GM18520 (cell line): Measurements from ENCODE around the gene TOMM20.
"Not testable (repeated sequence)": the region's sequence is repeated elsewhere in the genome, so short reads cannot be mapped to it uniquely, and the experiment has no call there.

Experiments
- ATAC-seq: cut with Tn5 transposase; IDR thresholded peaks from one replicate; pipeline ENCODE4 v1.9.1; 2021; ENCODE audit not compliant: unreplicated experiment

Gene TOMM20

DNA sequence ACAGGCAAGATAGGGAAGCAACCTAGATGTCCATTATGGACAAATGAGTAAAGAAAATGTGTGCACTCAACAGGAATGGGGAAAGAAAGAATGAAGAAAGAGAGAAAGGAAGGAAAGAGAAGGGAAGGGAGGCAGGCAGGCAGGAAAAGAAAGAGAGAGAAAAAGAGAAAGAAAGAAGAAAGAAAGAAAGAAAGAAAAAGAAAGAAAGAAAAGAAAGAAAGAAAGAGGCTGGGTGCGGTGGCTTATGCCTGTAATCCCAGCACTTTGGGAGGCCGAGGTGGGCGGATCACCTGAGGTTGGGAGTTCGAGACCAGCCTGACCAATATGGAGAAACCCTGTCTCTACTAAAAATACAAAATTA, 48.4 kb downstream of the TOMM20 start:
- not testable (repeated sequence) for ATAC-seq

DNA sequence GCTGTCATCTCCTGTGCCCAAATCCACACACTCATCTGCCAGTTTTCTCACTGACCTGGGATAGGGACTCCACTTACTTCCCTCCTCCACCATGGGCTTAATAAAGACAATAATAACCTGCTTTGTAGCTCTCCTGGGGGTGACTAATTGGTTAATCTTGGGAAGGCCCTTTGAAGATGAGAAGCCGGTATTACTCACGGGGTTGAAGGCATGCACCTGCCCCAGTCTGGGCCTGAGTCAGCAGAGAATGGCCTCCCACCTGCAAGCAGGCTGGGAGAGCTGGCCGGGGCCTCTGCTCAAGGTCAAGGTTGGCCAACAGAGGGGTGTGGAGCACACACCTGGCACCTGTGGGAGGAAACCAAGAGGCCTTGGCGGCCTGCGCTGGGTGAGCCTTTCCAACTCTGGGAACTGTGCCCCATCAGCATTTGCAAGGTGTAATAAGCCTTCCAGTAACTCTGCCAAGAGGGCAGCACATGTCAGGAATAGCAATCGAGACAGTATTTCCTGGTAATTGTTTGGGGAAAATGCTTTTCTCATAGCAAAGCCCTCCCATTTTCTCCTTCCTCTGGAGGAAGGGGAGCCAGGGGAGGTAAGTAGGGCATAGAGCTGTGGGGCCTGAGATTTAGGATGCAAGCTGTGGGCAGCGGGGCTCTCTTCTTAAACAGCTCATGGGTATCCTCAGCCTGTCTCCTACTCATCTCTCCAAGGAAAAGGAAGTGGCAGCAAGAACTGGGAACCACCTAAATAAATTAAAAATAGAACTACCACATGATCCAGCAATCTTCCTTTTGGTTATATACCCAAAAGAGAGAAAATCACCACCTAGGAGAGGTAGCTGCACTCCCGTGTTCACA, 49.0 kb downstream of the TOMM20 start:
- ATAC-seq, result no peak

DNA sequence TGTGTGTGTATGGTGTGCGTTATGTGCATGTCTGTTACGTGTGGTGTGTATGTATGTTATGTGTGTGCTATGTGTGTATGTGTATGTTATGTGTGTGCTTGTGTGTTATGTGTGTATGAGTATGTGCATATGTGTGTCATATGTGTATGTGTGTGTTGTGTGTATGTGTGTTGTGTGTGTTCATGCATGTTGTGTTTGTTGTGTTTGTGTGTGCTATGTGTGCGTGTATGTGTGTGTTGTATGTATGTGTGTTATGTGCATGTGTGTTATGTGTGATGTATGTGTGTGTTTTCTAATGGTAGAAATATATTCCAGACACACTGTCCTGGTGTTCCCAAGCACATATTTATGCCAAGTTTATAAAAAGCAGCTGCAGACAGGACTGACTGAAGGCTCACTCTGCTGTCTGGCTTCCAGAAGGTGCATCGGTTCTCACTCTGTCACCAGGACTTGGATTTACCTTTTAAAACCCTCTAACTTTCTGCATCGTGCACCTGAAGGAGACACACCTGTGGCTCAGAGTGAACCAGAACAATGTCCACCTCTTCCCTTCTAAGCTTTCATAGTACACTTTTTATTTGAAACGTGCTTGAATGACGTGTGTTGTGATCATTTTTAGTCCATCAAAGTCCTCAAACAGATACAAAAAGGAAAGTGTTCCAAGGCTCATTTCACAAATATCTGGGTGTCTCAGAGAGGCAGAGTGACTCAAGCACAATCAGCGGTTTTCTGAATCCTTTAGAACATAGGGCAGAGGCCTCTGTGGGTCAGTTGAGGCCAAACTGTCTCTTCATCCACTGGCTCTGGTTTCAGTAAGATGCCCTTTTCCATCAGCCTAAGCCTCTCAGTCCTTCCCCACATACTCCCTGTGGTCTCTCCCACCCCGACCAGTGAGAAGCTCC, 49.9 kb downstream of the TOMM20 start:
- no peak for ATAC-seq

DNA sequence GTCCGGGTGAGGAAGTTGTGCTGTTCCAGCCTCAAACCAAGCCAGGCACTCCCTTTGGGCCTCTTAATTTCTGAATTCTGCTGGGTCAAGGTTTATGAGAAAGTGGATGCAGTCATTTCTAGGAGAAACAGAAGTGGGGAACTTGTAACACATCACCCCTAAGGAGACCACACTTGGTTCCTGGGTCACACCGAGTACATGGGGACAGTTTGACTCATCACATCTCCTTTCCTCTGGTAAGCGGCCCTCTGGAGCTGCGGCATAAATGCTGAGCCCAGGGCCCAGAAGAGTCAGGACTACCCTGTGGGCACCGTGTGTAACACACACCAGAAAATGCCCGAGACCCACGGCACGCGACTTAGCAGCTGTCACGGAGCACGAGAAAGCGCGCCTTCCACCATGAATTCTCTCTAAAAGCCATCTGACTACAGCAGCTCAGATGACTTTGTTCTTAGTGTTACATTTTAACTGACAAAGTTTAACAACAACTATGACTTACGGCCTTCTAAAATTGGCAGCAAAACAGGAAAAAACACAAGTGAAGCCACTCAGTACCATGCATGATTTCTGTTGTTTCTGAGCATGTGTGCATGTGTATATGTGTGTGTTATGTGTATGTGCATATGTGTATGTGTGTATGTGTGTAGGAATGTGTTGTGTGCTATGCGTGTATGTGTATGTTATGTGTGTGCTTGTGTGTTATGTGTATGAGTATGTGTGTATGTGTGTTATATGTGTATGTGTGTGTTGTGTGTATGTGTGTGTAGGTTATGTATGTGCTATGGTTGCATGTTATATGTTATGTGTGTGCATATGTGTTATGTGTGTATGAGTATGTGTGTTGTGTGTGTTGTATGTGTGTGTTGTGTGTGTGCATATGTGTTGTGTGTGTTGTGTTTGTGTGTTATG, 50.8 kb downstream of the TOMM20 start:
- ATAC-seq, result peak; percentile 18

DNA sequence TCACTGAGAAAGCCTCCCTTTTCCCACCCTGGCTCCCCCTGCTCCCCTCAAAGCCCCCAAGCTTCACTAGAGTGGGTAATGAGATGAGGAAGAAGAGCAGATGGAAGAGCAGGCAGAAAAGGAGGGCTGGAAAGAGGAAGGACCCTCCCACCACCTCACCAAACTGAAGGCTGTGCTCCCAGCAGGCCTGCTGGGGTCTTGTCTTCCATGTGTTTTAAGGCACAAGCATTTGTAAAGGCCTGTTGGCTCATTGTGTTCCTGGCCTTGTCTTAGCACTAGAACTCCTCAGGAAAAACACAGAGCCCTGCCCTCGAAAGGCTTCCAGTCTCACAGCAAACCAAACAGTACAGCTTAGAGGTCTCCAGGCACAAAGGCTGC, 51.5 kb downstream of the TOMM20 start:
- ATAC-seq, result no peak

DNA sequence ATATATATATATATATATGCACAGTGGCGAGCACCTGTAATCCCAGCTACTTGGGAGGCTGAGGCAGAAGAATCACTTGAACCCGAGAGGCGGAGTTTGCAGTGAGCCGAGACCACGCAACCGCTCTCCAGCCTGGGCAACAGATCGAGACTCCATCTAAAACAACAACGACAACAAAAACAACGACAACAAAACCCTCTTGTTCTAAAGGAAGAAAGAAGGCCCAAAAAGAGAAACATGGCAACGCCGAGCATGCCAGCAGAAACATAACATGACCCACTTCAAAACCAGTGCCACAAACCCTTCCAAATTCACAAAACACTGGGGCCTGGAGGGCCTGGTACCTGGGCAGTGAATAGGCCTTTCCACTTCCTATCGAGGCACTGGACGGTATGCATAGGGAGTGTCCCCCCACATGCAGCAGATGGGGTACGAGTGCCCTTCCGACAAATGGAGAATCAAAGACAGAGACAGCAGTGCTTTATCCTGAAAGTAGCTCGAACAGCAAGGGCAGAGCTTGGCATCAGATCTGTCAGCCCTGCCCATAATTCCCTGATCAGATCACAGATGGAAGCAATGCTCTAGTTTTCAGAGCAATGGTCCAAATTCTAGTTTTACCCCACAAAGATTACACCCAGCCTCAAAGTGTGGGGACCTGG, 52.0 kb downstream of the TOMM20 start:
- no peak for ATAC-seq

DNA sequence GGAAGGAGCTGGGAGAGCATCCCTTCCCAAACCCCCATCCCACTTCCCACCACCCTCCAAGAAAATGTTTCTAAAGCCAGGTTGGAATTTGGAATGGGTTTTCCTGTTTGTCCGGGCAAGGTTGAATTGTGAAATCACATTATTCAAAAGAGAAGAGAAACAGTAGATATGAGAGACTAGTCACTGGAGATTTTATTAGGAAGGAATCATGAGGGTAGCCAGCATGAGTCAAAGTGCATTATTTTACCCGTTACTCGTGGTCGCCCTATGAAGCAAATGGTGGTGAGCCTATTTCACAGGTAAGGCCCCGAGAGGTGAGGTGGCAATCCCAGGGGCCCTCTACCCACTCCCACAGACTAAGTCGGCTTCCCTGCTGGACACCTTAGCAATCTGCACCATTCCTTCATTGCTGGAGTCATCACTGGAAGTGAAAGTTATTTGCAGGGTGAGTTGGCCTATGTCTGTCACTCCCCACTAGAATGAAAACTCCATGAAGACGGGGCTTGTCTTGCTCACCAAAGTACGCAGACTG, 52.8 kb downstream of the TOMM20 start:
- ATAC-seq, result no peak

DNA sequence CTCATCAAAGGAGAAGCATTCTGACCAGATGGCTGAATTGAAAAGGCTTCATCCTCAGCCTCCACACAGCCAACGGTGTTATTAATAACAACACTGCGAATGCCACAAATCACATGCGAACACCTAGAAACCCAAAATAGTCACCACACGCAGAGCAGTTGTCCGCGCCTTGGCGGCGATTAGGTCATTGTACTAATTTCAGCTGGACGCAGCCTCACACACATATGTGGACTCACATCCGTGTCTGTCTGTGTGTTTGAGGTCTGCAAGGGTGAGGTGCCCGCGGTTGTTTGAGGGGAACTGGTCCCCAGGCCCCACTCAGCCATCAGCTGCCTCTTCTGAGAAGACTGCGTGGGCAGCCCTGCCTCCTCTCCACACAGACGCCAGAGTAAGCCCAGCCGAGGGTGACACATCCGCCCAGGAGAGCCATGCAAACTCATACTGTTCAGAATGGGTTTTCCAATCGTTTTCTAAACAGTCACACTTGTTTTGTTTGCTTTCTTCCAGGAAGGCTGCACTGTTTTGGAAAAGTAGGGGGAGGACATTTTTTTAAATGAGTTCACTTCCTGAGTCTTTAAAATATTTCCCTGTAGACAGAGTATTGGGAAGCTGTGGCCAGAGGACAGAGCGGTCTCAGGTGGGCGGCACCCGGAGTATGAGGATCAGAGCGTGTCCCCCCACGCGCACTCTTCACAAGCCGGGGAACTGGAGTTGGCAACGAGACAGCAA, 53.4 kb downstream of the TOMM20 start:
- ATAC-seq, result peak; percentile 75

DNA sequence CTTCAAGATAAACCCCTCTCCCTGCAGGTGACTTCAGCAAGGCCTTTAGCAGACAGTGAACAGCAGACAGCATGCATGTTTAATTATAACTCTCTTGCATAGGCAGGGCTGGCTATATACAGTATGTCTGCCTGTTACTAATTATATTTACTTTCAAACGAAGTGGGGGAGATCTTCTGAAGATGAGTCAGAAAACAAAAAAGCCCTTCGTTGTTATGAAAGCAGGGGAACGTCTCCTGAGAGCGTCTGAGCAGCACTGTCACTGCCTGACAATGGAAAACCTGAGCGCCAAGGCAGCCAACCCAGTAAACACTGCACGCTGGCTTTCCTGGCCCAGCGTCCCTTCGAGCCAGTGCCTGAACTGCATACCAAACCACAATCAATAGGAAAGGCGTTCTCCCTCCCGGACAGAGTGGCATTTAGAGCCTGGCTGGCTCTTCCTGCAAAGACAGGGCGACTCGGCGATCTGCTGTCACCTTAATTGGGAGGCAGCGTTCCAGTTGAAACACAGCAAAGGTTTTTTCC, 54.1 kb downstream of the TOMM20 start:
- peak; percentile 21 for ATAC-seq

DNA sequence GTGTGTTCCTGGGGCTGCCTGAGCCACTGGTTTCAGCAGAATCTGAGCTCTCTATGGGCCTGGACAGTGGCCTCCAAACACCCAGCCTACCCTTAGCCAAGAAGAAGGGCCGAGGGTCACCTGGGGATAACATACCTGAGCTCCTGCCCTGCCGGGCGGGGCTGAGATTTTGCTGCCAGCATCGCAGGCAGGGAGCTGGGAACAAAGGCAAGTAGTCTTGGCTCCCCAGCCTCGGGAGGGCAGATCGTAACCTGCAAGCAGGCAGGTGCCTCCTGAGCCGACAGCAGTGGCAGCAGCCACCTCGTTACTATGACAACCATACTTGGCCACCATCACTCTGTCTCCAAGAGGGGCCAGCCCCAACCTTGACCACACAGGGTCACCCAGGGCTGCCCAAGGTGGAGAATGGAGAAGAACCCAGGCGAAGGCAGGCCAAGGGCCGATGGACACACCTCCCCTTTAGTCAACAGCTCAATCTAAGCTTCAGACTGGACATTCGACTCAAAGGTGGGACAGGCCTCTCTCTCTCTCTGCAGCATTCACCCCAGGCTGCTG, 54.6 kb downstream of the TOMM20 start:
- ATAC-seq, result no peak

DNA sequence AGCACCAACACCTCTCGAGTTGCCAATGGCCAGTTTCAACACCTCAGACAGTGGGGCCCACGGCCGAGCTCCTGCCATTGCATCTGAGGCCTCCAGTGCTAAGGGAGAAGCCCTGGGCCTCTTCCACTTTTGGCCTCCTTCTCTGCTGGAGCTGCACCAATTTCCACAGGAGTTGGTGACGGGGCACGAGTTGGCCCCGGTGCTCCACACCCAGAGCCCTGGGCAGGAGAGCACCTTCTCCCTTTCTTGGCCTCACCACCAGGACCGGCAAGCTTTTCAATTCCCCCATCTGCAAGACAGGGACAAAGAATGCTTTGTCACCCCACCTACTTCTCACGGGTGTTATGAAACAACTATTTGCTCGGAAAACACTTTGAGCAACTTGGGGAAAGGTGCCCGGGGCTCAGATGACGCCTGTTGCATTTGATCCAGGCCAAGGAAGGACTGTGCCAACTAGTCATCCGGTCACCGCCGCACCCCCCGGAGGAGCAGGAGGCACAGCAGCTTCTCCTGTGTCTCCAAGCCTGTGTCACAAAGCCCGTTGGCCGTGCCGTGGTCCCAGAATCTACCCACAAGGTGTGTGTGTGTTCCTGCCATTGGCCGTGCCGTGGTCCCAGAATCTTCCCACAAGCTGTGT, 55.2 kb downstream of the TOMM20 start:
- no peak for ATAC-seq

DNA sequence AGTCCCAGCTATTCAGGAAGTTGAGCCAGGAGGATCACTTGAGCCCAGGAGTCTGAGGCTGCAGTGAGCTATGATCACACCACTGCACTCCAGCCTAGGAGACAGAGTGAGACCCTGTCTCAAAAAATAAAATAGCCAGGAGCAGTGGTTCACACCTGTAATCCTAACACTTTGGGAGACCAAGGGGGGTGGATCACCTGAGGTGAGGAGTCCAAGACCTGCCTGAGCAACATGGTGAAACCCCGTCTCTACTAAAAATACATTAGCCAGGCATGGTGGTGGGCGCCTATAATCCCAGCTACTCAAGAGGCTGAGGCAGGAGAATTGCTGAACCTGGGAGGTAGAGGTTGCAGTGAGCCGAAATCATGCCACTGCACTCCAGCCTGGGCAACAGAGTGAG, 56.1 kb downstream of the TOMM20 start:
- ATAC-seq, result not testable (repeated sequence)

DNA sequence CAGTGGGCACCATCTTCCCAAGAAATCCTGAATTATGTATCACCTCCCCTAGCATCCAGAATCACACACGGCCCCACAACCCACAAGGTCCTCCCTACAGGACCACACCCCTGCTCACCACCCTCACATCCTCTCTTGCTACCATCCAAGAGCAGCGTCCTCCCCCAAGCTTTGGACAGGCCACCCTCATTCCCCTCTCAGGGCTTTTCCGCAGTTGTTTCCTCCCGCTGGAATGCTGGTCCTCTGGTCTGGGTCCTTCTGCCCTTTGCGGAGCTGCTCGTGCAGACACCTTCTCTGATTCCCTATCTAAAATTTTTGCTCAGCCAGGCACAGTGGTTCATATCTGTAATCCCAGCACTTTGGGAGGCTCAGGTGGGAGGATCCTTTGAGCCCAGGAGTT, 56.5 kb downstream of the TOMM20 start:
- ATAC-seq, result no peak

DNA sequence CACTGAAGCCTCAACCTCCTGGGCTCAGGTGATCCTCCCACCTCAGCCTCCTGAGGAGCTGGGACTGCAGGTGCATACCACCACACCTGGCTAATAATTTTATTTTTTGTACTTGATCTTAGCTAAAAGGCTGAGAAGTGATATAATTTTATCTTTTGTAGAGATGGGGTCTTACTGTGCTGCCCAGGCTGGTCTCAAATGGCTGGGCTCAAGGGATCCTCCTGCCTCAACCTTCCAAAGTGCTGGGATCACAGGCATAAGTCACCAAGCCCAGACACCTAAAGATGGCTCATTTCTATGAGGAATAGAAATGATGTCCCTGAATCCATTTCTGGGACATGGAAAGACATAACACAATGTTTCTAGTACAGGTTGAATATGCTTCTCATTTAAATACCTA, 57.8 kb downstream of the TOMM20 start:
- ATAC-seq, result no peak

DNA sequence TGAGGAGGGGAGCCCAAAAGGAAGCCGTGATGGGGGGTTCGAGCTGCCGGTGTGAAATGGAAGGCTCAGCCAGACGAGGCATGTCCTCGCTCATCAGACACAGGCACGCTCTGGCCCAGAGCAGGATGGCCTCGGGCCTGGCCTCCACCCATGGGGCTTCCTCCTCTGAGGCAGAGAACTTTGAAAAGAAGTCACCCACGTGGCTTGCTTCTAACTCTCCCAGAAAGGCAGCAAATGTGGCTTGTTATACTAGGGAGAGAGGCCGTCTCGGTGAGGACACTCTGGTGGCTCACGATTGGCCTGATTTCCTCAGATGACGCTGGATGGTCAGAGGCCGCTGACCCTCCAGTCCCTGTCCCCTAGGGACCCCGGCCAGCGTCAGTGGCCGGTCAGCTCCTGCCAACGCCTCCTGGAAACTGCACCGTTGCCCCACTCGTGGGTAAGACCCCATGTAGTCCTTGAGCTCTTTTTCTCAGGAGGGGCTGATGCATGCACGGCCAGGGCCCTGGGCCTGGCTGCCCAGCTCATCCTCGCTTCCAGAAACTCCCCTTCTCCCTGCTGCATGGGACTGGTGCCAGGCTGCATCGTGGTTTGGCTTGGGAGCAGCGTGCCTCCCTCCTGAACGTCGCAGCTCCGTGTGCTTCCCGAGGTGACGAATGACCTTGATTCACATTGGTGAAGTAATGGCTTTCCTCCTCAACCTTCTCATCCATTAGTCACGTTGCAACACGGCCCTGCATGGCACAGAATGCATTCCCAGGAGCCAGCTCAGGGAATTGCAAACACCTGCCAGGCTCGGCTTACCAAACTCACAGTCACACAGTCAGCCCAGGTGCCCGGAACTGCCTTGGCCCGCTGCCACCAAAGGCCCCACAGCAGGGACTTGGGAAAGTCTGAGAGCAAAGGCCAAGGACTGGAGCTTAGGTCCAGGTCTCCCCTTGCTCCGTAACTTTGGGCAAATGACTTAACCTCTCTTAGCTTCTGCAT, 58.8 kb downstream of the TOMM20 start:
- no peak for ATAC-seq

DNA sequence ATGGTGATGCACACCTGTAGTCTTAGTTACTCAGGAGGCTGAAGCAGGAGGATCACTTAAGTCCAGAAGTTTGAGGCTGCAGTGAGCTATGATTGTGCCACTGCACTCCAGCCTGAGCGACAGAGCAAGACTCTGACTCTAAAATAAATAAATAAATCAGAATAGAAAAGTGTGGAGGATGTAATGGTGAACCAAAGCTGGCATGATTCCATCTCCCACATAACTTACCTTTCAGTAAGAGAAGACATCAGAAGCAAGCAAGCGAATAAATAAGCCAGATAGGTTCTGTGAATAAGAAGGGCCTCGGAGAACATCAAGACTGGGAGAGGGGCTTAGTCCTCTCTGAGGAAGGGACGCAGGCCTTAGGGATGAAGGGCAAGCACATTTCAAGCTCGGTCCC, 59.5 kb downstream of the TOMM20 start:
- ATAC-seq, result no peak
